22Rv1 (cell line): Measurements from ENCODE around the gene SNX25.

Experiments used
- H3K27ac ChIP-seq: fragments of 450-650 bp; 2 replicates; pipeline ENCODE4 v1.5.1; 2017
- ZFX ChIP-seq: fragments of 450-650 bp; IDR thresholded peaks from 2 replicates; pipeline ENCODE4 v1.6.1; 2017; ENCODE audit warnings: antibody characterized with exemption, borderline replicate concordance
- TF ChIP-seq, protein P1 (sequence below): fragments of 450-650 bp; IDR thresholded peaks from 2 replicates; pipeline ENCODE4 v1.5.1; 2017; ENCODE audit warnings: mild to moderate bottlenecking

The SNX25 gene

DNA sequence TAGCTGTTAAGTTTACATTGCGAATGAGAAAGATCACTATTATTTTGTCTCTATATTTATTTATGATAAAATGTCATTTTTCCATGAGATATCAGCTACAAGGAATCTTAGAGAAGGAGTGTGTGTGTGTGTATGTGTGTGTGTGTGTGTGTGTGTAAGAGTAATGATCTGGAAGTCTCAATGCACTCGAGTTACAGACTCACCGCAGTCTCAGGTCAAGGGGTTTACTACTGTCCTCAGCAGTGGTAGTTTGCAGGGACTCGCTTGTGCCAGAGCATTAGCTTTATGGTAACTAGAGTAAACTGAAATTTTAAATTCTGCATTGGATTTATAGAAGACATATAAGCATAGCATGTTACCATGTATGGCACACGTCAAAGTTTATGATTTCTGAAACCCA, 155.5 kb downstream of the SNX25 start:
- TF ChIP-seq ZFX, result no peak
- TF ChIP-seq, protein P1, sequence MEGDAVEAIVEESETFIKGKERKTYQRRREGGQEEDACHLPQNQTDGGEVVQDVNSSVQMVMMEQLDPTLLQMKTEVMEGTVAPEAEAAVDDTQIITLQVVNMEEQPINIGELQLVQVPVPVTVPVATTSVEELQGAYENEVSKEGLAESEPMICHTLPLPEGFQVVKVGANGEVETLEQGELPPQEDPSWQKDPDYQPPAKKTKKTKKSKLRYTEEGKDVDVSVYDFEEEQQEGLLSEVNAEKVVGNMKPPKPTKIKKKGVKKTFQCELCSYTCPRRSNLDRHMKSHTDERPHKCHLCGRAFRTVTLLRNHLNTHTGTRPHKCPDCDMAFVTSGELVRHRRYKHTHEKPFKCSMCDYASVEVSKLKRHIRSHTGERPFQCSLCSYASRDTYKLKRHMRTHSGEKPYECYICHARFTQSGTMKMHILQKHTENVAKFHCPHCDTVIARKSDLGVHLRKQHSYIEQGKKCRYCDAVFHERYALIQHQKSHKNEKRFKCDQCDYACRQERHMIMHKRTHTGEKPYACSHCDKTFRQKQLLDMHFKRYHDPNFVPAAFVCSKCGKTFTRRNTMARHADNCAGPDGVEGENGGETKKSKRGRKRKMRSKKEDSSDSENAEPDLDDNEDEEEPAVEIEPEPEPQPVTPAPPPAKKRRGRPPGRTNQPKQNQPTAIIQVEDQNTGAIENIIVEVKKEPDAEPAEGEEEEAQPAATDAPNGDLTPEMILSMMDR, result no peak
- no peak overlapping the region for H3K27ac ChIP-seq

DNA sequence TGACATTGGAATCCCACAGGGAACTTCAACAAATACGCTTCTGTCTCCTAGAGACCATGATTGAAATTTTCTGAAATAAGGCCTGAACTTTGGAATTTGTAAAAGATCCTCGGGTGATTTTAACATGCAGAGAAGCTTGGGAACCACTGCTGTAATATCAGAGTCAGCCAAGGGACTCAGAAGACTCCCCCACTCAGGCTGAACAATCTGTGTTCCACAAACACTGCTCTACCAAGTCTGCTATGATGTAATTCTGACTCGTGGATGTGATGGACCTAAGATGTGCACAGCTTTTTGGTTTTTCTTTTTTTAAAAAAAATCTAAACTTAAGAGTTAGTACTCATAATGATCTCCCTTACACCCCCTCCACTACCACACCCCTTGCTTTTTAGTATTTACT, 160.3 kb downstream of the SNX25 start:
- H3K27ac ChIP-seq, result no peak overlapping the region
- TF ChIP-seq ZFX, result no peak
- TF ChIP-seq, protein P1, result no peak

DNA sequence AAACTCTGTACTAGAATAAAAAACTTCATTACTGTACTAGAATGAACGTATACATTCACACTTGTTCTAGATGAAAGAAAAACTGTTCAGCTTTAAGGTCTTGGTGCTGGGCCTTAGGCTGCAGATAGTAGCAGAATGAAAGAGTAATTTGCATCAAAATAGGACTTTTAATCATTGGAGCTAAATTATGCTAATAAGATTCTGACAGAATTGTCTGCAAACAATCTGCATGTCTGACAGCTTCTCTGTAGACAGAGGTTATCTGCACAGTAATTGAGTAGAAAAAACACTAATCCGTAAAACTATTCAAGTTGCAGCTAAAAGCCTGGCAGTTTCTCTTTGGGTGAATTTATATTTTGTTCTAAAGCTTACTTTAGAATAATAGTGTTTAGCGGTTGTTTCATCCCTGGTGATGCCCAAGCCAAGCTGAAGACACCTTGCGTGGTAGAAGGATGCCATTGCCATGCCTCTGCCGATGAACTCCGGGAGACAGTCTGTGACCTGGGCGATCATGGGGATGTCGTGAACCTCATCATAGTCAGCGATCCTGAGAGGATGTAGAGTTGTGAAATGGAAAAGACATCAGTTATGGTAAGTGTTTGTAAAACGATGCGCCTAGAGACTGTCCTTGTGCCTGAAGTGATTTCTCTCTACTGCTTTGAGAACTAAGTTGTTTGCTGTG, 161.0 kb downstream of the SNX25 start:
- no peak for TF ChIP-seq ZFX
- TF ChIP-seq, protein P1, result no peak
- no peak overlapping the region for H3K27ac ChIP-seq

DNA sequence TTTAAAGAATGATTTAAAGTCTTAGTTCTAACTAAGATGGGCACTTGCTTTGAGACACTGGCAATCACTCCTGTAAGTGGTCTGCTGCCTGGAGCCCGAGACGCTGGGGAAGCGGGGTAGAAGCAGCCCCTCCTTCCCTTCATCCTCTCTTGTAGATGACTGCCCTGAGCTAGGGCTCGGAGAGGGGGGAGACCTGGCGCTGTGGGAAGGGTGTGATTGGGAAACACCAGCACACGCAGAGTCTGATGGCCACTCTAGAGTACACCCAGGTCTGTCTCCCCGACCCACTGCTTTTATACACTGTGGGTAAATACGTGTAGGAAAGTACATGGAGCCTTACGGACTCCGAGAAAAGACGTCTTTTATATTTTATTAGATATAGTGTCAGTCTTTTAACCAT, 162.3 kb downstream of the SNX25 start:
- TF ChIP-seq ZFX, result no peak
- TF ChIP-seq, protein P1, result no peak

DNA sequence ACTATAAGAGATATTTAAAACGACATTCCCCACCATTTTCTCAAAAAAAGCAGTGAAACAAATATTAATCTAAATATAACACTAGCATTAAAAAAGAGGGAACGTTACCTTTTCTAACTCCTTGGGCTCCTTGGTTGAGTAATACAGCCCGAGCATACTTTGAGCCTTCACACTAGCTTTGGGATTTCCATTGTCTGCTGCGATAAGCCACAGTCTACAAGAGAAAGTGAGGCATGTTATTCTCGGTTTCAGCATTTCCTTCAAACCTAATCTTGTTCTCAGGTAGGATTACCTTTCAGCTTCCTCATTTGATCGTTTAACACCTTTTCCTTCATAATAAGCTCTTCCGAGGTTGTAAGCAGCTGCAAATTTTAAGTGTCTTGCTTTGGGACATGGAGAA, 164.6 kb downstream of the SNX25 start:
- TF ChIP-seq, protein P1, result no peak
- TF ChIP-seq ZFX, result no peak
- no peak overlapping the region for H3K27ac ChIP-seq

More for the DNA sequence above, 162.3 kb downstream of the SNX25 start:
- H3K27ac ChIP-seq, result no peak overlapping the region

DNA sequence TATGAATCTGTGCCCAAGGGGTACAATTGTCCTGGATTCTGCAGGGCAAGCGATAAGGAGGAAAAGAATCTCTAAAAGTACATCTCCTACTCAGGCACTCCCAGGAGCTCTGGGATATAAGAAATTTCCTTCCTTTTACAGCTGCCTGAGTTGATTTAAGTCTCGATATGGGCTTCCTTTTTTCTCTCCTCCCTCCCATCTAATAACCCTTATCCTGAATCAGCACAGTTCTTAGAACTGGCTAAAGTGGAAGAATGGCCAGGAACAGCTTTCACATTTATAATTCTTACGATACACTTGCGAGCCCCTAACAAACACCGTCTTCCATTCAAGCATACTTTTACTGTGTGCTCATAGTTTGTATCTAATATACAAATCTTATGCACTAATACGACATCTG, 165.2 kb downstream of the SNX25 start:
- no peak overlapping the region for H3K27ac ChIP-seq
- TF ChIP-seq, protein P1, result no peak
- no peak for TF ChIP-seq ZFX

DNA sequence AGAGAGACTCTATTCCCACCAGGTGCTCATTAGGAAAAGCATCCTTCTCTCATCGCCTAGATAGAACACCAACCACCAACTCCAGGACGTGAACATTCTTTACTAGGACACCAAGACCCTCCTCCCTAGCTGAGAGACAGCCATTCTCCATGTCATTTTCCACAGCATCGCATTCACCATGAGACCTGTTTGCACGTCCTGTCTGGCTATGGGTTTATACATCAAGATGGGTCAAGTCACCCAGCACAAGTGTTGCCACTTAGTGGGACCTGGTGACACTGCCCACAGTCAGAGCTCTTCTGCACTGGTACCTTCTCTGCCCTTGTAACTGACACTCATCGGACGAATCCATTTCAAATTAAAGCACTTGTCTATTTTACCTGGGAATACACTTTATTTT, 168.9 kb downstream of the SNX25 start:
- TF ChIP-seq, protein P1, result no peak
- no peak for TF ChIP-seq ZFX
- H3K27ac ChIP-seq, result no peak overlapping the region
